ENCODE measurements around the gene DDHD1. TPM values are rescaled to one million over a fixed set of nuclear protein-coding genes. Genes with fewer than 3 reads are reported as not detected.

DDHD1 gene
- polyA plus RNA-seq, 1 donor (not counting 4 experiments of a cell fraction or from before 2014, with no cell fraction given) = 10.4 TPM

- no peak overlapping the region for H3K9ac ChIP-seq (ENCODE audit: control insufficient read depth, extremely low read depth, insufficient read depth, low read length)
- no peaks in the 10 kb centered on the region for H3K9me3 ChIP-seq (ENCODE audit: control insufficient read depth, low read depth, low read length)
- no peak for FAIRE-seq
These were observed 129.8 kb downstream of the DDHD1 start for GRCh38 chr14:53023325-53023724.

GRCh38 chr14:53022593-53022992 lies 130.5 kb downstream of the DDHD1 start:
- no peak for DNase-seq (ENCODE audit: low read depth, low spot score)
- dilution Hi-C loops (cut with MboI; ENCODE audit: extremely low pct_ligation_motif_present, low sequenced_read_pairs) = no loop called here
- TF ChIP-seq EZH2 (IDR thresholded peaks at IDR 0.05; ENCODE audit: low read length) (no peak), CTCF (optimal IDR thresholded peaks at IDR 0.05 in 1 of 3, IDR thresholded peaks at IDR 0.05 in 1 of 3, conservative IDR thresholded peaks at IDR 0.05 in 1 of 3; ENCODE audit: extremely low read depth in 1 of 3, insufficient read depth in 2 of 3, low read length in 3 of 3) (no peak)

More at GRCh38 chr14:53023325-53023724, 129.8 kb downstream of the DDHD1 start:
- no peaks in the 10 kb centered on the region for H3K9me1 ChIP-seq (ENCODE audit: control insufficient read depth, extremely low read depth, insufficient read depth, low read length)
- H2AFZ ChIP-seq (ENCODE audit: control insufficient read depth, low read length) = no peak overlapping the region
- H3K36me3 ChIP-seq (ENCODE audit: control insufficient read depth in 2 of 2, extremely low read depth in 1 of 2, insufficient read depth in 2 of 2, low read length in 2 of 2) = no peaks in the 10 kb centered on the region
- H3K4me3 ChIP-seq (ENCODE audit: control insufficient read depth in 2 of 3, extremely low read depth in 1 of 3, insufficient read depth in 2 of 3, low read depth in 1 of 3, low read length in 3 of 3) = no peak overlapping the region
- TF ChIP-seq EZH2 (IDR thresholded peaks at IDR 0.05; ENCODE audit: low read length) = no peak
- TF ChIP-seq CTCF (optimal IDR thresholded peaks at IDR 0.05 in 1 of 3, IDR thresholded peaks at IDR 0.05 in 1 of 3, conservative IDR thresholded peaks at IDR 0.05 in 1 of 3; ENCODE audit: extremely low read depth in 1 of 3, insufficient read depth in 2 of 3, low read length in 3 of 3) = no peak
- no peaks in the 10 kb centered on the region for H3K27me3 ChIP-seq (ENCODE audit: control insufficient read depth, extremely low read depth, insufficient read depth, low read length)
- no peak overlapping the region for H3K27ac ChIP-seq (ENCODE audit: control insufficient read depth, insufficient read depth, low read length)
- H3K79me2 ChIP-seq (ENCODE audit: control insufficient read depth, insufficient read depth, low read length) = no peaks in the 10 kb centered on the region
- peaks cover 9% of the 10 kb centered on the region for H3K4me1 ChIP-seq (ENCODE audit: control insufficient read depth, extremely low read depth, insufficient read depth, low read length)
- dilution Hi-C loops (cut with MboI; ENCODE audit: extremely low pct_ligation_motif_present, low sequenced_read_pairs) = no loop called here
- no peak for DNase-seq (ENCODE audit: low read depth, low spot score)
- no peak overlapping the region for H3K4me2 ChIP-seq (ENCODE audit: control insufficient read depth, extremely low read depth, insufficient read depth, low read depth, low read length)
- no peaks in the 10 kb centered on the region for H4K20me1 ChIP-seq (ENCODE audit: control insufficient read depth, extremely low read depth, insufficient read depth, low read length)

More at GRCh38 chr14:53022593-53022992, 130.5 kb downstream of the DDHD1 start:
- H3K9me3 ChIP-seq (ENCODE audit: control insufficient read depth, low read depth, low read length) = no peaks in the 10 kb centered on the region
- H3K4me2 ChIP-seq (ENCODE audit: control insufficient read depth, extremely low read depth, insufficient read depth, low read depth, low read length) = peak overlapping the region; percentile 14
- H2AFZ ChIP-seq (ENCODE audit: control insufficient read depth, low read length) = no peak overlapping the region
- H3K27me3 ChIP-seq (ENCODE audit: control insufficient read depth, extremely low read depth, insufficient read depth, low read length) = no peaks in the 10 kb centered on the region
- H4K20me1 ChIP-seq (ENCODE audit: control insufficient read depth, extremely low read depth, insufficient read depth, low read length) = no peaks in the 10 kb centered on the region
- FAIRE-seq = no peak
- H3K4me1 ChIP-seq (ENCODE audit: control insufficient read depth, extremely low read depth, insufficient read depth, low read length) = peaks cover 9% of the 10 kb centered on the region
- no peaks in the 10 kb centered on the region for H3K36me3 ChIP-seq (ENCODE audit: control insufficient read depth in 2 of 2, extremely low read depth in 1 of 2, insufficient read depth in 2 of 2, low read length in 2 of 2)
- no peaks in the 10 kb centered on the region for H3K79me2 ChIP-seq (ENCODE audit: control insufficient read depth, insufficient read depth, low read length)
- H3K4me3 ChIP-seq (ENCODE audit: control insufficient read depth in 2 of 3, extremely low read depth in 1 of 3, insufficient read depth in 2 of 3, low read depth in 1 of 3, low read length in 3 of 3) = no peak overlapping the region
- no peak overlapping the region for H3K27ac ChIP-seq (ENCODE audit: control insufficient read depth, insufficient read depth, low read length)
- H3K9ac ChIP-seq (ENCODE audit: control insufficient read depth, extremely low read depth, insufficient read depth, low read length) = no peak overlapping the region
- H3K9me1 ChIP-seq (ENCODE audit: control insufficient read depth, extremely low read depth, insufficient read depth, low read length) = no peaks in the 10 kb centered on the region
